ENCODE data around the gene PPP2R2B.
A peak's percentile ranks its signal among the peaks of the same experiment; 100 is the strongest.
"Not testable (repeated sequence)": the region's sequence is repeated elsewhere in the genome, so short reads cannot be mapped to it uniquely, and the experiment has no call there.

PPP2R2B gene

GRCh38 chr5:146642410-146642809 lies 236.1 kb downstream of the PPP2R2B start:
- no peak for DNase-seq

DNA sequence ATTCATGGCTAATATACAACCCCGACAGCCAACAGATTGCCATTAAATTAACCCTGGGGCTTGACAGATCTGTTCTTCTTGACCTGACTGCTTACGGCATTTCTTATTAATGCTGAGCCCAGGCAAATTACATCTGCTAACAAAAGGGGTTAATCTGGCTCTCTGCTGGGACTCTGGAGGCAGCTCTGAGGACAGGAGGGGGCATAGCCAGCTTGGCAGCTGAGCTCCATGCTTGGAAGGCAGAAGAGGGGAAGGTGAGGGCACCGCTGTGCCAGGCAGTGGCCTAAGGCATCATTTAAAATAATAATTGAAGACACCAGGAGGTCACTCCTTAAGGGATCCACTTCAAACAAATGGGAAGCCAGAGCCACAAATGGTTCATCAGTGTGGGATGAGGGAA lies 236.6 kb downstream of the PPP2R2B start:
- DNase-seq = no peak

DNA sequence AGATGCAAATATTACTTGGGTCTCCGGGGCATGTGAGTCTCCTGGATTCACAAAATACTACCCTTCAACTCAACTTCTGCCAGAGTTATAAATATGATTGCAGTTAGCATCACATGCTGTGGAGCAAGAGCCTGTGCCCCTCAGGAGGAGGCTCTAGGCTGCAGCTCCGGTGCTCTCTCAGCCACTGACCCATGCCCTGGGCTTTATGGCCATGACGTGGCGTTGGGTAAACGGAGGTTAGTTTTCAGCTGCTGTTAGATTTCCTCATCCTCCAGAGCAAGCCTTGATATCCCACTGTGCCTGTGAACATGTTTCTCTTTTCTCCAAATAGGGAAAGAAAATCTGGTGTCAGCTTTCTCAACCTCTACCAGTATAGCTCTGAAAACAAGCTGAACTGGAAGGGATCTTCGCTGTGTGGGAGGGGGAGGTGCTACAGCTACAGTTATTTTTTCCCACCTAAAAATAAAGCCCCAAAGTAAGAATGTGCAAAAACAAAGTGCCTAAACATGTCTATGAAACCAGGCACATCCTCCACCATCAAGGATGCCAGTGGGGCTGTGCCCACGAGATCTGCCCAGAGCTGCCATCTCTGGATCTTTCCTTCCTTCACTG lies 238.2 kb downstream of the PPP2R2B start:
- DNase-seq = no peak

GRCh38 chr5:146635443-146635842 lies 243.1 kb downstream of the PPP2R2B start:
- no peak for DNase-seq

GRCh38 chr5:146633323-146633764 lies 245.2 kb downstream of the PPP2R2B start:
- DNase-seq = peak; percentile 78

- no peak for DNase-seq
These were observed 245.8 kb downstream of the PPP2R2B start for GRCh38 chr5:146632620-146633322.

GRCh38 chr5:146630472-146630871 lies 248.1 kb downstream of the PPP2R2B start:
- DNase-seq = no peak

GRCh38 chr5:146628950-146629349 lies 249.6 kb downstream of the PPP2R2B start:
- DNase-seq = no peak

DNA sequence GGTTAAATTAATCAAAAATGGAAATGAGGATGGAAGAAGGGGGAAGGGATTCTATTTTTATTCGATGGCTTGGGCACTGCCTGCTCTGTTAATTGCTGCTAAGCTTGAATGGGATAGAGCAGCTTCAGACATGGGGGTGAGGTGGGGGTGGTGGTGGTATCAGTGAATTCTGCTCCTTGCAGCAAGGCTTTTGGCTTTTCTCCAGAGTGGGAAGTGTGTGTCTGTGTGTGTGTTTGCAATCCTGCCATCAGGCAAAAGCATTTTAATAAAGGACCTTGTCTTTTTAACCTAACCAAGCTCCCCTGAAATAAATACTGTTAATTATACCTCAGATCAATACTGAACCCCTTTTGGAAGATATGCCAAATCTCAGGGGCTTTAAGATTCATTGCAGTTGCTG lies 251.6 kb downstream of the PPP2R2B start:
- DNase-seq = no peak

DNA sequence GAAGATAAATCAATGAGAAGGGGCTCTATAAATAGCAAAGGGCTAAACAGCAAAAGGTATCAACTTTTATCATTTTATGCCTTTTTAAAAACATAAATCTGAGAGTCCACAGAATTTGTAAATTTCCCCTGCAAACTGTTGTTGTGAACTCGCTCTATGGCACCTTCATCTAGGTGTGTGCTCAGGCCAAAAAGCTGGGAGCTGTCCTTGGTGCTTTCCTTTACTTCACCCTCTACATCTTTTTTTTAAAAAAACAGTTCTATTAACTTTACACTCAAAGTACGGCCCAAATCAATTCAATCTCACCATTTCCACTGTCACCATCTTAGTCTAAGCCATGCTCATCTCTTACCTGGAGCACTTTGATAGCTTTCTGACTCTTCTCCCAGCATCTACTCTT lies 254.4 kb downstream of the PPP2R2B start:
- DNase-seq = no peak

GRCh38 chr5:146623666-146624065 lies 254.9 kb downstream of the PPP2R2B start:
- DNase-seq = no peak

DNA sequence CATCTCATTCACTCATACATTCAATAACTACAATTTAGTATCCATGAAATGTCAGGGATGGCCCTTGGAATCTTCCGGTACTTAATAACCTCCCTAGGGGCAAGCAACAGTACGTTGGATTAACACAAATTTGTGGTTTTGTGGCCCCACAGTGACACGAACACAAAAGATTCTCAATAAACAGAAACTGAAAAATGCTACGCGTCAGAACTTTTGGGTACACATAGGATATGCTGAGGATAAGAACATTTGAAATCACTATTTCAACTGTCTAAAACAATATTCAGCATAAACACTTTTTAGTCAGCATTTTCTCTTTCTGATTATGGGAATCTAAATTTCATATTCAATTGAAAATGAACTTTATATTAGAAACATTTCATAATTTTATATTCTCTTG lies 255.5 kb downstream of the PPP2R2B start:
- DNase-seq = no peak

GRCh38 chr5:146622391-146622790 lies 256.2 kb downstream of the PPP2R2B start:
- DNase-seq = no peak

- peak; percentile 79 for DNase-seq
These were observed 257.9 kb downstream of the PPP2R2B start for GRCh38 chr5:146620669-146621051.

DNA sequence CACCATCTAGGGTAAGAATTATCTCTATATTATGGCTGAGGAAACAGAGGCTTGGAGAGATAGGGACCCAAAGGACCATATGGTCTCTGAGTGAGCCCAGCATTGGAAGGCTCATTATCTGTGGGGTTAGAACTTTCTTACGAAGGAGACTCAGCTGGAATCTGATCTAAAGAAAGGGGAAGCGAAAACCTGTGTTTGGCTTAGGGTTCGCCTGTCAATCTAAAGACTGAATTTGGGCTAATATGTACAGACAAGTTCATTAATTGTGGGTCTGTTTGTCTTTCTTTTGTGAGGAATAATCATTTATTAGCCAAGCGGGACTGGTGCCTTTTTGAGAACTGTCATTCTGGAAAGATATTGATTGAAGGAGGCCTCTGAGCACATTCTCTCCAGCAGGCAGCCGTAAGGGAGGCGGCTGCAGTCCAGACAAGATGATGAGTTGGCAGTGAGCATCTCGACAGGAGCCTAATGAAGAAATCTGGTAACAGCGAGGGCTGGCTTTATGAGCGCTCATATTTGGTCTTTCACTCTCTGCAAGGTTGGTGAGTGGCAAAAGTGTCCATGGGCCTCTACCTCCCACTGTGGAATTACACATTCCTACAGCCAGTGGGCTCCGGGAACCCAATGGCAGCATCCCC lies 258.4 kb downstream of the PPP2R2B start:
- DNase-seq = no peak

GRCh38 chr5:146618434-146618833 lies 260.1 kb downstream of the PPP2R2B start:
- no peak for DNase-seq

DNA sequence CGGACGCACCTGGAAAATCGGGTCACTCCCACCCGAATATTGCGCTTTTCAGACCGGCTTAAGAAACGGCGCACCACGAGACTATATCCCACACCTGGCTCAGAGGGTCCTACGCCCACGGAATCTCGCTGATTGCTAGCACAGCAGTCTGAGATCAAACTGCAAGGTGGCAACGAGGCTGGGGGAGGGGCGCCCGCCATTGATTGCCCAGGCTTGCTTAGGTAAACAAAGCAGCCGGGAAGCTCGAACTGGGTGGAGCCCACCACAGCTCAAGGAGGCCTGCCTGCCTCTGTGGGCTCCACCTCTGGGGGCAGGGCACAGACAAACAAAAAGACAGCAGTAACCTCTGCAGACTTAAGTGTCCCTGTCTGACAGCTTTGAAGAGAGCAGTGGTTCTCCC lies 268.8 kb downstream of the PPP2R2B start:
- not testable (repeated sequence) for DNase-seq

GRCh38 chr5:146607659-146608332 lies 270.8 kb downstream of the PPP2R2B start:
- no peak for DNase-seq

GRCh38 chr5:146606893-146607292 lies 271.7 kb downstream of the PPP2R2B start:
- DNase-seq = no peak

GRCh38 chr5:146600376-146600775 lies 278.2 kb downstream of the PPP2R2B start:
- DNase-seq = no peak

- DNase-seq = no peak
These were observed 279.3 kb downstream of the PPP2R2B start for GRCh38 chr5:146599261-146599660.

DNA sequence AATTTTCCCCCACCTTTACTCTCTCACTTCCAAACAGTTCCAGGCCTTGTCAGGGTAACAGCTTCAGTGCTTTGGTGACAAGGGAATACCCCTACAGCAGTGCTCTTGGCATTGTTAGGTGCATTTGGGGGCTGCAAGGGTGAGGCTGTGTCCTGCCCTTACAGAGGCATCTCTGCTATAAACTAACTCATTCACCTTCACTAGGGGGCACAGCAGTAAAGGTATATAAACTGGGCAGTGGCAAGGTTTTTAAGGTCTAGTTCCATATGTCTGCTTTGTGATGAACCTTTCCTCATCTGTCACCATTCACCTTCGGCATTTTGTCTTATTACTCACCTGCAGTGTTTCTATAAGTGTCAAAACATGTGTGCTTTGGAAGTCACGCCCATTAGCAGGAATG lies 283.5 kb downstream of the PPP2R2B start:
- DNase-seq = no peak

DNA sequence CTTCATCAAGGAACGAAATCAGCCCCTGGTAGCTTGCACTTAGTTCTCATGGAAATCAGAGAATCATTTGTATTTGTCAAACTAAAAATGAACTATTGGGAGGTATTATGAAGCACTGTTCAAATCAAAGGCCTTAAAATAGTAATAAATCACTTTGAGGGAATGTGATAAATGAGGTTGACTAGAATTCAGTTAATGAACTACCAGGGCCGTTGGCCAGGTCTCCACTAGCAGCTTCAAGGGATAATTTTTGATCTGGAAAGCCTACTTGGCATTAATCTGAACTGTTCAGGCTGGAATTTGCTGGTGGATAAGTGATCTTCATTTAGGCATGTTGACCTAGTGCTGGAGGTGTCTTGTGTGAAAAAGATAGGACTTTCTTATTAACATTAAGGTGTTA lies 286.2 kb downstream of the PPP2R2B start:
- DNase-seq = no peak

GRCh38 chr5:146589028-146589345 lies 289.6 kb downstream of the PPP2R2B start:
- DNase-seq = no peak

Measured in retina (tissue), 1 donor.